SJCRH30 (cell line): ENCODE measurements around the gene GLOD4. TPM values are rescaled to one million over a fixed set of nuclear protein-coding genes. Genes with fewer than 3 reads are reported as not detected.
"Not testable (repeated sequence)": the region's sequence is repeated elsewhere in the genome, so short reads cannot be mapped to it uniquely, and the experiment has no call there.

Source experiments
- DNase-seq, 2 experiments: peaks; one replicate each; pipeline ENCODE4 v3.0.0-alpha.2; 2015 to 2020
- H3K27ac ChIP-seq: fragments of 250-450 bp; sonication (Bioruptor Pico); 2 replicates; pipeline ENCODE4 v1.5.1; 2020; ENCODE audit warnings: mild to moderate bottlenecking, moderate library complexity
- H3K27me3 ChIP-seq: fragments of 250-450 bp; sonication (Bioruptor Pico); 2 replicates; pipeline ENCODE4 v1.5.1; 2020; ENCODE audit warnings: mild to moderate bottlenecking, moderate library complexity
- H3K36me3 ChIP-seq: fragments of 250-450 bp; sonication (Bioruptor Pico); 2 replicates; pipeline ENCODE4 v1.5.1; 2020; ENCODE audit warnings: mild to moderate bottlenecking, moderate library complexity
- H3K4me1 ChIP-seq: fragments of 250-450 bp; sonication (Bioruptor Pico); 2 replicates; pipeline ENCODE4 v1.5.1; 2020; ENCODE audit warnings: mild to moderate bottlenecking, moderate library complexity
- H3K4me3 ChIP-seq: fragments of 250-450 bp; sonication (Bioruptor Pico); 2 replicates; pipeline ENCODE4 v1.5.1; 2020; ENCODE audit warnings: mild to moderate bottlenecking, moderate library complexity
- H3K9me3 ChIP-seq: fragments of 250-450 bp; sonication (Bioruptor Pico); replicated peaks from 2 replicates; pipeline ENCODE4 v1.5.1; 2020; ENCODE audit warnings: mild to moderate bottlenecking, moderate library complexity
- total RNA-seq: library from RNA; depleted of rRNA; stranded (reverse); fragments of >200 nt; shearing (Covaris generic); gene quantifications from 2 replicates; pipeline ENCODE4 v1.2.3, GENCODE V29; 2014

GLOD4 gene
- total RNA-seq, 1 experiment from 2014 or later: 45.0 TPM

DNA sequence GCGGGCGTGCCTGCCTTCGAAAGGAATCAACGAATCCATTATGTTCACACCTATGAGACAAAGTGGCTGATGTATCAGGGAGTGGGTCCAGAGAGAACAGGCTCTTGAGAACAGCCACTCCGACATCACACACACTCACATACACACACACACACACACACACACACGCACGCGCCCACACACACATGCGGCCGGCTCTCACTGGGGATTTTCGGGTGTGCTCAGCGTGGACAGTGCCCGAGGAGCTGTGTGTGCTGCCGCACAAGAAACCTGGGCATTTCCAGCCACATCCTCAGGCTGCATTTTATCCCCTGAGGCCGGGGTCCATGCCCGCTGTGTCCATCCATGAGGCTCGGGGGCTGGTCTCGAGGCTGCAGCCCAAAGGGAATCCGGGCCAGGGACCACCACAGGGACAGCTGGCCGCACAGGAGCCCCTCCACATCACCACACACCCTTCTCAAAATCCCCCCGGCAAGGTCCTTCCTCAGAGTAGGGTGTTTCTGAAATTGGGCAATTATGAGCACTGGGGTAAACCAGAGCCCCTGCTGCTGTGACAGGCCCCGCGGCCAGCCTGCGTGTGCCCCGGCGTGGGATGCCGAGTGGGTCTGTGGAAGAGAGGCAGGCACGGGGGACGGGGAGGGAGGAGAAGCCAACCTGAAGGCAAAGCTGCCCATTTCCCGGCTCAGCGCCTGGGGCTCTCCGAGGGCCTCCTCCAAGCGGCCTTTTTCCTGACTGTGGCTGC is 24.9 kb upstream of the GLOD4 start:
- Histone ChIP-seq H3K4me3 (no peak overlapping the region), H3K36me3 (no peaks in the 10 kb centered on the region), H3K27me3 (no peaks in the 10 kb centered on the region), H3K9me3 (no peaks in the 10 kb centered on the region), H3K4me1 (no peaks in the 10 kb centered on the region), H3K27ac (no peak overlapping the region)
- DNase-seq: no peak

DNA sequence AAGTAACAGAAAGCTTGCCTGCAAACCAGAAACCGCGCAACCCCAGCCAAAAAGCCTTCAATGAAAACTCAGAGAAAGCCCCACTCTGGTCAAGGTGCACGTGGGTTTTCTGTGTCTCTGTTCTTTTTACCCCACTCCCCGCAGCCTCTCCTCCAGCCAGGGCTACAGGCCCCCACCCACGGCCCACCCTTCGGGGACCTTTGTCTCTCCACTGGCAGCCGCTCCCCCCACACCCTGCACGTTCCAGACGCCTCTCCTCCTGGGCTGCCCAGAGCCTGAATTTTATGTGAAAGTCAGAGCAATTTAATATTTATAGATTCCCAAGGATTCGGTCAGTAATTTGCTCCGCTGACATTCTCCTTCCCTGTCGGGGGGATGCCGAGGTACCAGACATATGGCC is 24.3 kb upstream of the GLOD4 start:
- no peaks in the 10 kb centered on the region for H3K36me3 ChIP-seq

DNA sequence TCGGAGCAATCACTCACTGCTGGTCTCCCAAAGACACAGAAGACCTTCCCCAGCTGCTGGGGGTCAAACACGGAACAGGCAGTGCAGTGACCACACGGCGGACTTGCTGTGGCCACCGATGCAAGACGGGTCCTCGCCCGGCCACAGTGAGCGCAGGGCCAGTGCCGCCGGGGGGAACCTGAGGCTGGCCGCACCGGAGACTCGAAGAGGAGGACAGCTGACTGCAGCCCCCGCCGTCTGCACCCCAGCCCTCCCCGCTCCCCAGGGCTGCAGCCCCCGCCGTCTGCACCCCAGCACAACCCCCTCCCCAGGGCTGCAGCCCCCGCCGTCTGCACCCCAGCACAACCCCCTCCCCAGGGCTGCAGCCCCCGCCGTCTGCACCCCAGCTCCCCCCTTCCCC is 23.8 kb upstream of the GLOD4 start:
- not testable (repeated sequence) for H3K27ac ChIP-seq, H3K4me1 ChIP-seq, H3K36me3 ChIP-seq, H3K4me3 ChIP-seq, H3K27me3 ChIP-seq, H3K9me3 ChIP-seq, DNase-seq

More for the DNA sequence above, 24.3 kb upstream of the GLOD4 start:
- Histone ChIP-seq H3K4me1 (no peaks in the 10 kb centered on the region), H3K27me3 (no peaks in the 10 kb centered on the region), H3K4me3 (no peak overlapping the region), H3K9me3 (no peaks in the 10 kb centered on the region), H3K27ac (no peak overlapping the region)
- DNase-seq: no peak

DNA sequence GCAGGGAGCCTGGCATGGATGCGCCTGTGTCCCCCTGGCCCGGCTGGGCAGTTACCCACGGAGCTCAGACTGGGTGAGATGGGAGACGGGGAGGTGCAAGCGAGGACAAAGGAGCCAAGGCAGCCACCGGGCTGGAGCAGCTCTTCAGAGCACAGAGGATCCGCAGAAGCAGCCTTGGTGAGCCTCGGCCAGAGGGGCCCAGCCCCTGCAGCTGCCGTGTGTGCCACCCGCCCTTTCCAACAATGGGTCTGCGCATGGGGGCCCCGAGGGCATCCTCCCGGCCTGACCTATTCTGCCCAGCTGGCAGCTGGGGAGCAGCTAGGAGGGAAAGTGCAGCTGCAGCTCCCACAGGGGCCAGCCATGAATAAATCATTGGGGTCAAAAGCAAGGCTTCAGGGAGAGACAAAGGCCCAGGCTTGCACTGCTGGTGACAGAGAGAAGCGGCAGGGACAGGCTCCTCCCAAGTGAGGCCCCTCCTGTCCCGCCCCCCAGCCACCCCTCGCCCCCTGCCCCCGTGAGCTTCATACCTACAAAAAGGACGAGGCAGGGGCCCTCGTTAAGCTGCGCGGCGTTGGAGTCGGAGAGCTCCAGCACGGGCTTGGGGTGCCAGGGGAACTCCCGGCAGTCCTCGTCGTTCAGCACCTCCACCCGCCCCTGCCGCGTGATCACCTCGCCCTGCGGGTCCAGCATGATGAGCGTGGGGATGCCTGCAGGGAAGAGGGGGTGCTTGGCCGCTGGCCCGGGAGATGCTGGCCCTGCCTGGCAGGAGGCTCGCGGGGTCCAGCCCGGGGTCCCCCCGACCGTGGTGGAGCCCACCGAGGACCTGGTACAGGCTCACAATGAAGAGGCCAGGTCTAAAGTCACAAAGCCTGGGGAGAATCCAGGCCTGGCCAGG is 22.7 kb upstream of the GLOD4 start:
- DNase-seq: no peak
- no peak overlapping the region for H3K4me3 ChIP-seq
- H3K9me3 ChIP-seq: no peaks in the 10 kb centered on the region
- no peak overlapping the region for H3K27ac ChIP-seq
- no peaks in the 10 kb centered on the region for H3K27me3 ChIP-seq
- H3K4me1 ChIP-seq: no peaks in the 10 kb centered on the region
- no peaks in the 10 kb centered on the region for H3K36me3 ChIP-seq

DNA sequence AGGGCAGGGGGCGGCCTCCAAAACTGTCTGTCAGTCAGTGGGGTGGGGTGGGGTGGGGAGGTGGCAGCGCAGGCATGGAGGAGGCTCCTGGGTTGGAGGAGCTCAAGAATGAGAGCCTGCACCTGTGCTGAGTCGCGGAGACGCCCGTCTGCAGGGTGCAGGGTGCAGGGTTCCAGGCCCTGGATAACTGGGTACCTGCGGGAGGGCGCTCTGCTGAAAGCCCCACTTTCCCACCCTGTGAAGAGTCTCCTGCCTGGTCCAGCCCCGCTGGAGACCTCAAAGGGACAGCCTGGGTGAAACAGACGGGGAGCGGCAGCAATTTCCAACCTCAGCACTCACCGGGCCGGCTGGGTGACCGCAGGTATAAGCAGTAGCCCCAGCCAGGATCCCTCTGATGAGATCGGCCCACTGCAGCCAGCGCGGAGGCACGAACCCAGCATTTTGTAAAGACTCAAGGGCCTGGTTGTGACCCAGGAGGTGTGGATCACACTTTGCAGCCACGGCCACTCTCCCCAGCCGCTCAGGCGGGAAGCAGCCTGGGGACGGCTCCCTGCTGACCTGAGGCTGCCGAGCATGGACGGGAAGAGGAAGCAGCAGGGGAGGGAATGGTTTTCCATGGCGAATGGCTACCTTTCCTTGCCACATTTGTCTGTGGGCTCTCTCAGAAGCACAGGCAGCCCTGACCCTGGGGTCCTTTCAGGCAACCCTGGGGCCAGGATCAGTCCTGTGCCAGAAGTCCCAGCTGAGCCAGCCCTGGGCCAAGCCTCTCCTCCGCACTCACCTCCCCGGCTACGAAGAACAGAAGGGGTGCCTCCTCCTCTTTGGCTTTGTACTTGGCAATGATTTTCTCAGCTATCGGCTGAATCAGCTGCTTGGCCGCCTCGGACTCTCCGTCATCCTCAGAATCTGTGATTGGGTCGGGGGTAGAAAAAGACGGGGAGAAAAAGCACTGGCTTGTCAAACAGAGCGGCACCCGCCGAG is 21.1 kb upstream of the GLOD4 start:
- no peaks in the 10 kb centered on the region for H3K9me3 ChIP-seq
- no peak overlapping the region for H3K4me3 ChIP-seq
- H3K27me3 ChIP-seq: no peaks in the 10 kb centered on the region
- no peak for DNase-seq
- H3K27ac ChIP-seq: no peak overlapping the region
- no peaks in the 10 kb centered on the region for H3K4me1 ChIP-seq
- H3K36me3 ChIP-seq: no peaks in the 10 kb centered on the region

DNA sequence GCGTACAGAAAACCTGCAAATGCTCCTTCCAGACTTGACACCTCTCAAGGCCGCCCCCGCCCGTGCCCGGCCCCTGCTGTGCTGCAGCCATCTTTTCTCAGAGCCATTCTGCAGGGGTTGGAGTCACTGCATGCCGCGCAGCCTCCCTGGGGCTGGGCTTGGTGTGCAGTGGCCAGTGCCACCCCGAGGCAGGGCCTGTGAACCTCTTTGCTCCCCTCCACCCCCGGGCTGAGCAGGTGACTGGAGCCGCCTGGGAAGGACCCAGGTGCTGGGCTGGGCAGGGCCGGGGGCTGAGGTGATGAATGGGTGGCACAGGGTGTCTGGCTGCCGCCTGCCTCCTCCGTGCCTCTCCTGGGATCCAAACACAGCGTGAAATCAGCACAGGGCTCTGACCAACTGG is 20.4 kb upstream of the GLOD4 start:
- H3K36me3 ChIP-seq: no peaks in the 10 kb centered on the region
- DNase-seq: no peak
- H3K27me3 ChIP-seq: no peaks in the 10 kb centered on the region
- H3K4me1 ChIP-seq: no peaks in the 10 kb centered on the region
- no peak overlapping the region for H3K4me3 ChIP-seq
- H3K9me3 ChIP-seq: no peaks in the 10 kb centered on the region
- H3K27ac ChIP-seq: no peak overlapping the region

DNA sequence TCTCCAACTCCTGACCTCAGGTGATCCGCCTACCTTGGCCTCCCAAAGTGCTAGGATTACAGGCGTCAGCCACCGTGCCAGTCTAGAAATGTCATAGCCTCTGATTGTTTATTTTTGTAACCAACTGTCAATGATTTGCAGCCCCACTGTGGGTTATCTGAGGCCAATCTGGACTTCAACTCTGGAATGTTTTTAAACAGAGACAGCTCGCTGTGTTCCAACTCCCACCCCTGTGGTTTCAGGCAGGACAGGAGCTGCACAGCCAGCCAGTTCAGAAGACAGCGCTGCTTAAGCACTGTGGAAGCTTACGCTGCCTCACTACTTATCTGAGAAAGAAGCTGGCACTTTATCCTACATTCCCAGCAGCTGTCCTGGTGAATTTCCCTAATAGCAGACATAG is 19.6 kb upstream of the GLOD4 start:
- no peaks in the 10 kb centered on the region for H3K9me3 ChIP-seq
- H3K27me3 ChIP-seq: no peaks in the 10 kb centered on the region
- no peaks in the 10 kb centered on the region for H3K36me3 ChIP-seq
- no peak overlapping the region for H3K4me3 ChIP-seq
- DNase-seq: no peak
- no peak overlapping the region for H3K27ac ChIP-seq
- H3K4me1 ChIP-seq: no peaks in the 10 kb centered on the region

DNA sequence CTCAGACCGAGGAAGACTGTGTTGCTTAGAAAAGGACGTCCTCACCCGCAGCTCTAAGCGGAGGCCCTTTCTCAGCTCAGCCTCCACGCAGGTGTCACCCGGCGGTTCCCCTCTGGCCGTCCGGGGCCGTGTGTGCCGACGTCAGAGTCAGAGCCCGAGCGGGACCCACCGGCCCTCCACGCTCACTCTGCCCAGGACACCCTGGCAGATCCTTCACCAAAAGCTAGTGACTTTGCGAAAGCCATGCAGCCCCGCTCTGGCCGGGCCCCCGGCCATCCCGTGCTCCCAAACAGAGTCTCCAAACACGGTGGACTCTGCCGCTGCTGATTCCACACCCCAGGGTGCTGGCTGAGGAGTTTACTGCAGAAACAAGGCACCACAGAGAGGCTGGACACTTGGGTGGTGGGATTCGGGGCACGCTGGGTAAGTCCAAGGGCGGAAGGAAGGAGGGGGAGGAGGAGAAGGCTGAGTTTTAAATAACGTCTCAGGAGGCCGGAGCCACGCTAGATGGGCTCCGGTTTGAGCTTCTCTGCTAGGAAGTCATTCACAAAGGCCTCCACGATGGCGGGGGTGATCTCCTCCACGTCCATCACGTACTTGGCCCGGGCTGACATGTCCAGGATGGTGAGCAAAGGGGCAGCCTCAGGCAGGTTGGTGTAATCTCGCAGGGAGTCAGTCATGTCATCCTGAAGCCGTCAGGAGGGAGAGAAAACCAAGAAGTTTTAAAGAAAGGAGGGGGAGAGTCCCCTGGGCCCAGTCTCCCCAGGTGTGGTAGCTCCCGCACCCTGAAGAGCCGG is 18.6 kb upstream of the GLOD4 start:
- no peaks in the 10 kb centered on the region for H3K9me3 ChIP-seq
- H3K27ac ChIP-seq: no peak overlapping the region
- H3K36me3 ChIP-seq: no peaks in the 10 kb centered on the region
- H3K4me3 ChIP-seq: no peak overlapping the region
- no peaks in the 10 kb centered on the region for H3K4me1 ChIP-seq
- no peak for DNase-seq
- H3K27me3 ChIP-seq: no peaks in the 10 kb centered on the region

DNA sequence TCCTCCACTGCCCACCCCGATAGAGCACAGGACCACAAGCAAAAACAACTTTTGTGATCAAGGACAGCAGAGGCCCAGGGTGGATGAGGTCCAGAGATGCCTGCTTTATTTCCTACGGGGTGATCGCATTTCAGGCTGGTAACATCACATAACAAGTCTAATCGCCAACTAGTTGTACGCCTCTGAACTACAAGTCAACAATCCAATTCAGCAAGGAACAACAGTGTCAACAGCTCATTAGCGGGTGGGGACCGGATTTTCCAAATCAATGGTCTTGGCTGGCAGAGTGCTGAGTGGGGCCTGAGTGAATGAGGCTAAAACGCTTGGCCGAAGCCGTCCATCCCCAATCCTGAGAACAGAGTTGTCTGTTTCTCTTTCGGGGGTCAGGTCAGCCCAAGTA is 17.2 kb upstream of the GLOD4 start:
- Histone ChIP-seq H3K9me3 (no peaks in the 10 kb centered on the region), H3K36me3 (no peaks in the 10 kb centered on the region), H3K27ac (no peak overlapping the region), H3K27me3 (no peaks in the 10 kb centered on the region), H3K4me1 (no peaks in the 10 kb centered on the region), H3K4me3 (no peak overlapping the region)
- no peak for DNase-seq

DNA sequence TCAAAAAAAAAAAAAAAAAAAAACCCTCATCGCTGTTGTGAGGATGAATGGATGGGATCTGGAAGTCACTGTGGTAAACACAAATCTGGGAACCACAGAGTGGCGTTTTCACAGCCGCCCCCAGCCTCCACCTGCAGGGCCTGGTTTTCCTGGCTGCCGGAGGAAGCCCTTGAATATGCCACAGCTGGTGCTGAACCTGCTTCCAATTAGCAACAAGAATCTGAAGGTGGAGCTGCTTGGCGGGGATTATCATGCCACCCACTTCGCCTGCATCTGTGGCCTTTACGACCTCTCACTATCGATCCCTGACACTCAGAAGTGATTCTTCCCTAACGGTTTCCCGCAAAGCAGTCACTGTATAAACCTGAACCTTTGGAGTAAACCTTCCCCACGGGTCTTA is 16.2 kb upstream of the GLOD4 start:
- no peaks in the 10 kb centered on the region for H3K27me3 ChIP-seq
- H3K4me3 ChIP-seq: no peak overlapping the region
- H3K4me1 ChIP-seq: no peaks in the 10 kb centered on the region
- H3K36me3 ChIP-seq: no peaks in the 10 kb centered on the region
- H3K9me3 ChIP-seq: no peaks in the 10 kb centered on the region
- H3K27ac ChIP-seq: no peak overlapping the region
- DNase-seq: no peak

DNA sequence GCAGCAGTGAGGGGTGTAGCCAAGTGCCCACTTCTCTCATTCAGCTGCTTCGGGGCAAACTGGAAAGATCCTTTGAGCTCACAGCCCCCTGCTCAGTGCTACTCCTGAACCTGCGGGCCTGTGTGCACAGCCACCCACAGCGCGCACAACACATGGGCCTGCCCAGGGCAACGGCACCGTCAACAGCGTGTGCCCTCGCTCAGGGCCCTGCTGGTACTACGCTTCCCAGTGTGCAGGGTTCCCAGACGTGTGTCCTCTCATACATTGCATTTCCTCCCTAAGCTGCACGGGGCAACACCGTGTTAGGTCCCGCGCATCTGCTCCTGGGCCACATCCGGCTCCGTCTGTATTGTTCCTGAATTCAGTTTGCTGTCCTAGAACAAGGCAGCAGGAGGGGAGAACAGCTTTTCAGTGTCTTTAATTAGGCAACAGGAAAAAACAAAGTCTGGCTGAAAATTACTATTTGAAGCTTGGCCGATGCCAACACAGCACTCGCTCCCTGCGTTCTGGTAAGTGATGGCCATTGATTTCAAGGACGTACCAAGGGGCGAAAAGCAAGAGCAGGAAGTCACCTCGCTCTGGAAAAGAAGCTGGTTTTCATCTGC is 15.3 kb upstream of the GLOD4 start:
- no peaks in the 10 kb centered on the region for H3K27me3 ChIP-seq
- no peaks in the 10 kb centered on the region for H3K9me3 ChIP-seq
- H3K4me3 ChIP-seq: no peak overlapping the region
- H3K4me1 ChIP-seq: no peaks in the 10 kb centered on the region
- no peak overlapping the region for H3K27ac ChIP-seq
- no peaks in the 10 kb centered on the region for H3K36me3 ChIP-seq
- no peak for DNase-seq

DNA sequence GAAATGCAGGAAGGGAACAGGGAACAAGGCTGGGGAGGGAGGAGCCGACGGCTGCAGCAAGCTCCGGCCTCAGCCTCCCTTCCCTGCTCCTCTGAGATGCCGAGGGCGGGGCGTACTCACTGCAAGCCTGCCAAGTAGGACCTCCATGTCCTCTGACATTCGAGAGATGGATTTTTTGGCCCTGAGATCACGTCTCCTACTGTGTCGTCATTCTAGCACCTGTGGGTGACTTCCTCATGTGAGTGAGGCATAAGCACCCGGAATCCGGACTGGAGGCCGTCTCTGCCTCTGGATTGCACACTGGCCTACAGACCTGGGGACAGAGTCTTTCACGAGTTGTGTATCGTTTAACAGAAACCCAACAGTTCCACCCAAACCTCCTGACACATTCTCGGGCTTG is 14.5 kb upstream of the GLOD4 start:
- no peaks in the 10 kb centered on the region for H3K27me3 ChIP-seq
- no peak overlapping the region for H3K27ac ChIP-seq
- no peaks in the 10 kb centered on the region for H3K9me3 ChIP-seq
- H3K4me1 ChIP-seq: no peaks in the 10 kb centered on the region
- no peak for DNase-seq
- H3K4me3 ChIP-seq: no peak overlapping the region
- no peaks in the 10 kb centered on the region; the same call in 1 of the 2 replicates for H3K36me3 ChIP-seq

DNA sequence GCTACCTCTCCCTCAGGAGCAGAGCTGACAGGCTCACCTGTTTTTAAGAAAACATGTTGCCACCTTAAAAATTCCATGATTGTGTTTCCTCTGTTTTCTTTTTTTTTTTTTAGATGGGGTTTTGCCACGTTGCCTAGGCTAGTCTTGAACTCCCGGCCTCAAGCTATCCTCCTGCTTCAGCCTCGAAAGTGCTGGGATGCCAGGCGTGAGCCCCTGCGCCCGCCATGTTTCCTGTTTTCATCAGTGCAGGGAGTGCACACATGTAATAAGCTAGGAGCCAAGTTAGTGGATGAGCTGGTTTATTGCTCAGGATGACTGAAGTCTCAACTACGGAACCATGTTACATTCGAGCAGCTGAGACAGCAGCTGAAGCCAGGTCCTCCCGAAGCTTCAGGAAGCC is 13.6 kb upstream of the GLOD4 start:
- no peaks in the 10 kb centered on the region for H3K9me3 ChIP-seq
- peaks cover 3% of the 10 kb centered on the region; the same call in 1 of the 2 replicates for H3K36me3 ChIP-seq
- H3K4me1 ChIP-seq: no peaks in the 10 kb centered on the region
- H3K4me3 ChIP-seq: no peak overlapping the region
- no peak for DNase-seq
- no peaks in the 10 kb centered on the region for H3K27me3 ChIP-seq
- no peak overlapping the region for H3K27ac ChIP-seq

DNA sequence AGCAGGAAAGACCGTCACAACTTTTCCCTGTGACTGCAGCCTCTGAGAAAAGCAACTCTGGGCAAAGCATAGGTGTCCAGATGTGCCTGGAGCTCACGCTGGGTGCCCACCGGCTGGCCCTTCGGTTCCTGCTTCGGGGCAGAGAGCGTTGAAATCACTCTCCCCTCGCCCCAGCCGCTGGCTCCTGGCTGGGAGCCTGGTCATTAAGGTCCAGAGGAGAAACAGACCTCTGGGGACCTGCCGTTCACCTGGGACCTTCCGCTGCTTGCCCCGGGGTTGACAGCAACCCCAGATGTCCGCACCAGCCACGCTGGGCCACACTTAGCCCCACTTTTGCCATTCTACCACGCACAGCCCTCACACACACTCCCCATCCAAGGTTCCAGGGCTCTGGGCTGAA is 13.2 kb upstream of the GLOD4 start:
- H3K36me3 ChIP-seq: peaks cover 3% of the 10 kb centered on the region; the same call in 1 of the 2 replicates
- no peaks in the 10 kb centered on the region for H3K27me3 ChIP-seq
- H3K4me3 ChIP-seq: no peak overlapping the region
- no peak overlapping the region for H3K27ac ChIP-seq
- no peaks in the 10 kb centered on the region for H3K9me3 ChIP-seq
- no peak for DNase-seq
- H3K4me1 ChIP-seq: no peaks in the 10 kb centered on the region
